LNCaP clone FGC (cell line): ENCODE results near the gene OR5AC2.

Experiments used
- DNase-seq: peaks from one replicate; pipeline ENCODE4 v3.0.0-alpha.2; 2011; ENCODE audit warnings: low read depth
- H3K4me3 ChIP-seq: 2 replicates; pipeline ENCODE4 v1.5.1; 2011; ENCODE audit warnings: mild to moderate bottlenecking, low read depth, low read length, control low read depth
- CTCF ChIP-seq: IDR thresholded peaks from 2 replicates; pipeline ENCODE4 v1.5.1; 2012; ENCODE audit warnings: mild to moderate bottlenecking; ENCODE audit not compliant: control insufficient read depth, insufficient read depth; ENCODE audit errors: extremely low read depth

The OR5AC2 gene, protein sequence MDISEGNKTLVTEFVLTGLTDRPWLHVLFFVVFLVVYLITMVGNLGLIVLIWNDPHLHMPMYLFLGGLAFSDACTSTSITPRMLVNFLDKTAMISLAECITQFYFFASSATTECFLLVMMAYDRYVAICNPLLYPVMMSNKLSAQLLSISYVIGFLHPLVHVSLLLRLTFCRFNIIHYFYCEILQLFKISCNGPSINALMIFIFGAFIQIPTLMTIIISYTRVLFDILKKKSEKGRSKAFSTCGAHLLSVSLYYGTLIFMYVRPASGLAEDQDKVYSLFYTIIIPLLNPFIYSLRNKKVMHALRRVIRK

GRCh38 chr3:98086873-98087272, at the start of gene OR5AC2:
Gene OR5AC2, plus strand, starts transcription at chr3:98087173. Its CDS starts 0 bp downstream, at chr3:98087173.
- no peak for TF ChIP-seq CTCF
- no peak within 1 kb of the TSS for H3K4me3 ChIP-seq
- no peak for DNase-seq

DNA sequence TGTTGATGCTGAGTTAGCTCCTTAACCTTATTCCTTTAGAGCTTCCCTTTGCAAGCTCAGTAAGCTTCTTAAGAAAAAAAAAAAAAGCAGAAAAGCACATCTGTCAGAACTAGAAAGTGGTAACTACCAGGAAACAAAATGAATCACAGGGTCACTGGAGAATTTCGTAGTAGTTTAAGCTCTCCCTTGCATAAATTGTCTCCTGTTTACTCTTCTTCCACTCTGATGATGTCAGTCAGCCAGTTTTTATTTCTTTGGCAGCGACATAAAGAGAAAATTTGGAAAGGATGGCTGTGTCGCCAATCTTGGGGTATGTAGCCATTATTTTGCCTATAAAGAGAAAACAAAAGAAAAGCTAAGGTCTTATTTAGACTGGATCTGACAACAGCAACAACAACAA, 48.7 kb upstream of the OR5AC2 start:
- TF ChIP-seq CTCF: no peak
- DNase-seq: no peak
- H3K4me3 ChIP-seq: no peak overlapping the region

DNA sequence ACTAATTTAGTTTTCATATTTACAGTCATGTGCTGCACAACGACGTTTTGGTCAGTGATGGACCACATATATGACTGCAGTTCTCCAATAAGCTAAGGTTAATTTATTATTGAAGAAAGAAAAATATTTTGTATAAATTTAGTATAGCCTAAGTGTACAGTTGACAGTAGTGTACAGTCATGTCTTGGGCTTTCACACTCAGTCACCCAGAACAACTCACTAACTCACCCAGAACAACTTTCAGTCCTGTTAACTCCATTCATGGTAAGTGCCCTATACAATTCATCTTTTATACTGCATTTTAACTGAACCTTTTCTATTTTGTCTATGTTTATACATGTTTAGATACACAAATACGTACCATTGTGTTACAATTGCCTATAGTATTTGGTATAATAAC, 48.1 kb upstream of the OR5AC2 start:
- H3K4me3 ChIP-seq: no peak overlapping the region
- no peak for DNase-seq
- no peak for TF ChIP-seq CTCF

DNA sequence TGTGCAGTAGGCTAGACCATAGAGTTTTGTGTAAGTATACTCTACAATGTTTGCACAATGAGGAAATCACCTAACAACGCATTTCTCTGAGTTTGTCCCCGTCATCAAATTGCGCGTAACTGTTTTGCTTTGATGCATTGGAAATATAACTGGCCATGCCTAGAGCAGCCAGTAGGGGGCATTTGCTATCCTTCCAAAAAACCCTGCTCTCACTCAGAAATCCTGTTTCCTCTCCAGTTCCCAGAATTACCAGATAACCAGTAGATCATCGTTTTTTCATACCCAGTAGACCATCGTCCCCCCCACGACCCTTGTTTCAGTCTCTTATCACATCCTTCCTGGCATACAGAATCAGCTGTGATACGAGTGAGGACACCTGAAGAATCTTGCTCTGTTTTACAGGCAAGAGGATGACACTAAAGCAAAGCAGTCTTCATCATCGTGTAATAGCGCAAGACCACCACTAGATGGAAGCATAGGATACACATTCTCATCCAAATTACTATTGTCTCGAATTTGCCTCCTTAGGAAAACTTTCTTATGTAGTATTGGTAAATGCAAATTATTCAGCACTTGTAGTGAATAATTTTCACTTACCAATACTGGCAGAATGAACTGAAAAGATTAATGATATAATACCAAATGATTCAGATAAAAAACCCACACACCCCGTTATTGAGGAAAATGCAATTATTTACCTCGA, 47.5 kb upstream of the OR5AC2 start:
- DNase-seq: peak; percentile 85
- peak overlapping the region; percentile 37 for H3K4me3 ChIP-seq
- TF ChIP-seq CTCF: peak; percentile 88

DNA sequence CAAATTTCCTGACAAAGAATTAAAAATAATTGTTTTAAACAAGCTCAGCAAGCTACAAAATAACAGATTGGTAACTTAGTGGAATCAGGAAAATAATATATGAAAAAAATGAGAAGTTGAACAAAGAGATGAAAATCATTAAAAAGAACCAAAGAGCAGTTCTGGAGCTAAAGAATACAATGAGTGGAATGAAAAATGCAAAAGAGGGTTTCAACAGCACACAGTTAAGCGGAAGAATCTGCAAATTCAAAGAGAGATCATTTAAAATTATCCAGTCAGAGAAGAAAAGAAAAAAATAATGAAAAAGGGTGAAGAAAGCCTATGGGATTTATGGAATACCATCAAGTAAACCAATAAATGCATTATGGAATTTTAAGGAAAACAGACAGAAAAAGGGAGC, 45.6 kb upstream of the OR5AC2 start:
- no peak for DNase-seq
- no peak overlapping the region for H3K4me3 ChIP-seq
- TF ChIP-seq CTCF: no peak

DNA sequence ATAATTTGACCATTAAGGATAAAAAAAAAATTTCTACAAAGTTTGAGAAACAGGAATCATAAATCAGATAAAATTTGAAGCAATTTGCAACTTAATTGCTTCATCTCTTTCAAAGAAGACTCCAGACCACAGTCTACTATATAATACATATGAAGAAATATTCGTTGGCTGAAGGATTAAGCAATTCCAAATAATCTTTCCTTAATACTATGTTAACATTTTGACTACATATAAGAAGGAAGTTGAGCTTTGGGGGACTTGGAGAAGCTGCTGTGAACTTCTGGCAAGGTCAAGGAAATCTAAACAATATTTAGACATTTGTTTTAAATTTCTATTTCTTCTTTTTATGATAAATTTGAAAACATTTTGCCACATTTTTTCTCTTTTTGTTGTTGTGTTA, 38.4 kb upstream of the OR5AC2 start:
- no peak overlapping the region for H3K4me3 ChIP-seq
- DNase-seq: no peak
- no peak for TF ChIP-seq CTCF

- TF ChIP-seq CTCF: no peak
- DNase-seq: no peak
- H3K4me3 ChIP-seq: no peak overlapping the region
Observed at GRCh38 chr3:98049271-98049670, 37.7 kb upstream of the OR5AC2 start.
